DMS79 treated with DMSO at 0.1 percent for 48 hours (cell line): ENCODE measurements around the gene KIF17.

Experiments used
- DNase-seq: peaks from one replicate; lab custom pipeline; 2025; lab: John Stamatoyannopoulos, UW

KIF17 gene

DNA sequence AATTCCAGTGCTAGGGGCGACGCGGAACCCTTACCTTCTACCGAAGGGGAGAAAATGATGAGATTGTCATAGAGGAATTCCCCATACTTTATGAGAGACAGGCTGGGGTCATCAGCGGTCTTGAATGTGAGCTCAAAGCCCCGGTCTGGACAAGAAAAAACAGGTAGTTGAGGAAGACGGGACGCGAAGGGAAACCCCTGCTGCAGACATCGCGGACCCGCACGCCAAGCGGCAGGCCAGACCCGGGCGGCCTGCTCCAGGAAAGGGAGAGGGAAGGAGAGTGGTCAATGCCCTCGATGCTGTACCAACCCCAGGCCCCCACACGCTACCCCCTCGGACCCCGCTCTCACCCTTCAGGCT is 57.0 kb downstream of the KIF17 start:
- no peak for DNase-seq

DNA sequence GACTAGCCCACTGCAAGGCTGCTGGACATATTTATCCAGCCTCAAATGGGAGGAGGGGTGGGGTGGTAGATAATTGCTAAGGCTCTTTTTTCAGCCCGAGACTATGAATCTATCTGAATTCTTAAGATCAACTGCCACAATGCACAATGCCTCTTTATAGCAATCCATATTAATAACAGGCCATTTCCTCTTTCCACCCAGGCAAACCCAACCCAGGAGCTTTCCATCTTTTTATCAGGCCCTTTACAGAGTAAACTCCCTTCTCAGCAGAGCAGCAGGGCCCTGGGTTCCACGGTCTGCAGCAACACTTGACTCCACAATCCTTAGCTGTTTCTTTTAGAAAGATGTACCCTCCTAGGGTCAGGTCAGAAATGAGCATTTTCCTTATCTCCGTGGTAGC is 57.4 kb downstream of the KIF17 start:
- no peak for DNase-seq

DNA sequence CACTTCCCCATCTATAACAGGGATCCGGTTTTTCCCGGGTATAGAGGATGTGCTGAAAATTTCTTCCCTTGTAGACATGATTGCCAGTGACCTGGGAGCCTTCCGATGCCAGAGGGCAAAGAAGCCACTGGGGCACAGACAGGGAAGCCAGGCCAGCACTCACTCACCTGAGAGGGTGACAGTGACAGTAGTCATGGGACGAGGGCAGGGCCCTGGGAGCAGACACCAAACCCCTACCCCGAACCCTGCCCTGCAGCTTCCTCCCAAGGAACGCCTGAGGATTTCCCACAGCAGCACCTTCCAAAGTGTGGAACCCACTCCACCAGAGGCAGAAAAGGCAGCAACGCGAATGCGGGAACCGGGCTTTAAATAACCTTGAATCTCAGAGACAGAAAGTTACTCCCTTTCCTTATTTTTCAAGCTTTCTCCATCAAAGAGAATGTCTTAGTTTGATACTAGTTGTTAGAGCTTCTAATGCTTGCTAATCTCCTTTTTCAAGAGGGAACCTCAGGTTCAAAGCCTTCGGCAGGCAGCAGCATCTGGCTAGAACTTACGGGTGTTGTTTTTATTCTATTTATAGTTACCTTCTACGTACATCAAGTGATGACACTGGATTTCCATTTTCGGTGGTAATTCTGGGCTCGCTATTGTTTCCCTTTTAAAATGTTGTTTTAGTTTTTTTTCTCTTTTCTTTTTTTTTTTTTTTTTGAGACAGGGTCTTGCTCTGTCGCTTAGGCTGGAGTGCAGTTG is 59.5 kb downstream of the KIF17 start:
- no peak for DNase-seq

DNA sequence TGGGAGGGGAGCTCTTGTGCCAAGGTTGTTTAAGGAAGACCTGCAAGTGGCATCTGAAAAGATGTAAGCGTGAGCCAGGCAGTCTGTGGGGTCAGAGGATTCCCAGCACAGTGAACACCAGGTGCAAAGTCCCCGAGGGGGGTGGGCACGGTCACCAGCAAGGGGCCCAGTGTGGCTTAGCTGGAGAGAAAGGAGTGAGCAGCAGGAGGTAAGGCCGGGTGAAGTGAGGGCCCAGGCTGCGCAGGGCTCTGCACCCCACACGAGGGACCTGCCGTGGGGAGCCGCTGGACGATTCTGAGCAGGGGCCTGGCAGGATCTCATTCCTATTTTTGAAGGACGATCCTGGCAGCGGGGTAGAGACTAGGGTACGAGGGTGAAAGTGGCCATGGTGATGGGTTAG is 60.8 kb downstream of the KIF17 start:
- DNase-seq = no peak

DNA sequence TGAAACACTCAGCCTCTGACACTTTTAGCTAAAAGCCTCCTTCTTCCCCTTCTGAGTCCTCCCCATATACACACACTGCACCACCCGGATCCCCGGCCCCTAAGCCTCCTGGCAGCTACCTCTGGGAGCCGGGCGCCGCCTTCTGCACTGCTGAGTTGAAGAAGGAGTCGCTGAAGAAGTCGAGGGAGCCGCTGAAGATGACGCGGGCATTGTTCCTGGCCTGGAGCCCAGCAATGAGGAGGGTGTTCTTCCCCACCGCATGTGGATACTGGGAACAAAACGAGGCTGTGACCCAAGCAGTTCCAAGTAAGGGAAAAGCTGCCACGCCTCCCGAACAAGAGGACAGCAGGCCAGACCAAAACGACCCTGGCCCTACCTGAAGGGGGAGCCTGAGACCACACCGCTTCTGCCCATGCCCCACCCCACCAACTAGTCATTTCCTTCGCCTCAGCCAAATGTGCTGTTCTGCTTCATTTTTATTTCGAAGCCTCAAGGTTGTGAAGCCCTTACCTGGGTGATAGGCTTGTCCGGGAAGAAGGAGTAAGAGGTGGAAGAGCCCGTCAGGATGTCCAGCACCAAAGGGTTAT is 63.6 kb downstream of the KIF17 start:
- DNase-seq = no peak

DNA sequence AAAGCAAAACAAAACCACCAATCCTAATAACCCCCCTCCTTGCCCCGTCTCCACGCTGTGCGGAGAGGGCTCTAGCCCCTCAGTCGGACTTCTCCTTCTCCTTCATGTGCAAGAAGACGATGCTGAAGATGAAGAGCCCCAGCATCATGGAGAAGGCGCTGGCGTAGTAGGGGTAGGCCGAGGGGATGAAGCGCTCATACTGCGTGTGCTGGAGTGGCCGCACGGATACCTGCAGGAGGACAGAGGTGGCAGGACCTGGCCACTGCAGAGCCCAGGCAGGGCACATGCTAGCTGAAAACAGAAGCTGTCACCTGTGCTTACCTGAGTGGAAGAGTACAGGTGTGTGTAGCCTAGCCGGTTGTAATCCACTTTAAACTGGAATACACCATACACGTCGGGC is 65.5 kb downstream of the KIF17 start:
- no peak for DNase-seq

DNA sequence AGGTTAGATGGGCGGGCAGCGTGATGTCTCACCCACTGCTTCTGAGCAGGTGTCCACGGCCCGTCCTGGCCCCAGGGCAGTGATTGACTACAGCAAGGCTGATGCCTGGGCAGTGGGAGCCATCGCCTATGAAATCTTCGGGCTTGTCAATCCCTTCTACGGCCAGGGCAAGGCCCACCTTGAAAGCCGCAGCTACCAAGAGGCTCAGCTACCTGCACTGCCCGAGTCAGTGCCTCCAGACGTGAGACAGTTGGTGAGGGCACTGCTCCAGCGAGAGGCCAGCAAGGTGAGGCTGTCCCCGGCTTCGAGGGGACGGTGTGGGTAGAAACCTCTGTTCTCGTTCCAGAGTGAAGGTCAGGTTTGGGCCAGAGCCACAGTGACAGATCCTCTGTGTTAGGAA is 68.9 kb downstream of the KIF17 start:
- DNase-seq = no peak

DNA sequence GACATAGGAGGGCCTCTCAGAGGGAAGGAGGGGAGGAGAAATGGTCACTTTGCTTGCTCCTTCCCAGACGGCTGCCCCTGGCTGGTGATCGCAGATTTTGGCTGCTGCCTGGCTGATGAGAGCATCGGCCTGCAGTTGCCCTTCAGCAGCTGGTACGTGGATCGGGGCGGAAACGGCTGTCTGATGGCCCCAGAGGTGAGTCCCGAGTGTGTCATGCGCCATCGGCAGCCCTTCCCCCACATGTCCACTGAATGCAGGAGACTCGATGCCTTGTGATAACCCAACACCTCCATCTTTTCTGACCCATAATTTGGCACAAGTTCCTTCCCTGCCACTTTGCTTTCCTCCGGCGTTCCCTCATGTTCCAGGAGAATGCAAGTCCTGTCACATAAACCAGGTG is 69.4 kb downstream of the KIF17 start:
- DNase-seq = no peak

DNA sequence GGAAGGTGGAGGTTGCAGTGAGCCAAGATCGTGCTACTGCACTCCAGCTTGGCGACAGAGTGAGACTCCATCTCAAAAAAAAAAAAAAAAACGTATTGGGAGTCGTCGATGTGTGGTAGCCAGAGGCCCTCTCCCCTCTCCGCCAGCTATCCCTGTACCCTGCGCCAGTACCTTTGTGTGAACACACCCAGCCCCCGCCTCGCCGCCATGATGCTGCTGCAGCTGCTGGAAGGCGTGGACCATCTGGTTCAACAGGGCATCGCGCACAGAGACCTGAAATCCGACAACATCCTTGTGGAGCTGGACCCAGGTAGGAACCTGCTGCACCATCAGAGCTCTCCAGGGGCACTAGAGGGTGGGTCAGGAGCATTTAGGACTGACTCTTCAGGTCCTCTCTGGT is 72.4 kb downstream of the KIF17 start:
- no peak for DNase-seq

DNA sequence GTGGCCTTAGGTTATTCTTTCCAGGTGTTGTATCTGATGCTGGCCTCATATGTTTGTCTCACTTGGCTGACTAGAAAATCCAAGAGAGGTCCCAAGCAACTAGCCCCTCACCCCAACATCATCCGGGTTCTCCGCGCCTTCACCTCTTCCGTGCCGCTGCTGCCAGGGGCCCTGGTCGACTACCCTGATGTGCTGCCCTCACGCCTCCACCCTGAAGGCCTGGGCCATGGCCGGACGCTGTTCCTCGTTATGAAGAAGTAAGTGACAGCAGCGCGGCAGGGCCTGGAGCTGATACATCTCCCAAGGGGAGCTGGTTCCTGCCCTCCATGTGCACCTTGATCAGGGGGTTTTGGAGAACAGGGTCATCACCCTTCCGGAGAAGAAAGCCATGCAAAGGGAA is 73.4 kb downstream of the KIF17 start:
- DNase-seq = no peak

DNA sequence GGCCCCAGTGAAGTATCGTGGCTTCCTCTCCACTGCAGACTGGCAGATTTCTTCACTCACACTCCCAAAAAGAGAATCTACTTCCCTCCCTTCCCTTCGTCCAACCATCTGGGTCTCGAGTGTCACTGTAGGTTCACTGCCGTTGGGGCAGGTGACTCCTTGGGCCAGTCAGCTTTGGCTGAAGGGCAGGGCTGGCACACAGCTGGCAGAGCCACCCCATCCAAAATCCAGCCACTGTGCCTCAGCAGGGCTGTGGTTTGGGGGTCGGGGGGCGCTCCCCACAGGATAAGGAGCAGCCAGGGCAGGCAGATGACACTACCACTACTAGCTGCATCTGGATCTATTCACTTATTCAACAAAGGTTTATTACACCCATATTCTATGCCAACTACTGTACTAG is 74.7 kb downstream of the KIF17 start:
- DNase-seq = no peak

DNA sequence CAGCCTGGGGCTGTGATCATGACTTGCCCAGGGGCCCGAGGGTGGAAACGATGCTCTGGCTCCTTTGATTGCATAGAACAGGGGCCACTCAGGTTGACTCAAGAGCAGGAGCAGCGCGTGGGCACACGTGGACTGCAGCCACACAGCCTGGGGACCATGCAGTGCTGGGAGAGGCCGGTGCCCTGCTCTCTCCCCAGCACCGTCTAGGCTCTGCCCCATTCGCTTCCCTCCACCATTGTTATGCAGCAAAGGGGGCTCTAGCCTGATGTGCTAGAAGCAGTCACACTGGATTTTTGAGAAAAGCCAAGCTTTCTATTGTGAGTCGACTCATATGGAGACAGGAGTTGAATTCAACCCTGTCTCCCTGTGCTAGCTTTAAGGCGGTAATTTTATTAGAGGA is 75.8 kb downstream of the KIF17 start:
- no peak for DNase-seq

DNA sequence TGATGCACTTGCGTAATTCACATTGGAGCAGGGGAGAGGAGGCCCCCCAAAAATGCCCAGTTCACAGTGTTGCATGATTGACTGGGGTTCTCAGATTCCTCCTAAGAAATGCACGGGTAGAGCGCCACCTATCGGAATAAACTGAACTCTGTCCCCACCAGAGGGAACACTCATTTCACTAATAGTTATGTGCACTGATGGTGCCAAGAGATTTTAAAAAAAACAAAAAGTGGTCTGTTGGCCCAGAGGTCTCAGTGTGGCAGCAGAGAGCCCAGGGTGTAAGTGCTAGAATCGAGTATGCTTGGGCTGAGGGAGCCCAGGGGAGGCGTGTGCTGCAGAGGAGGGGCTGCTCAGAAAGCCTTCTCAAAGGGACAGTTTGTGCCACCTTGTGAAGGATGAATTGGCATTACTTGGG is 77.6 kb downstream of the KIF17 start:
- DNase-seq = no peak

DNA sequence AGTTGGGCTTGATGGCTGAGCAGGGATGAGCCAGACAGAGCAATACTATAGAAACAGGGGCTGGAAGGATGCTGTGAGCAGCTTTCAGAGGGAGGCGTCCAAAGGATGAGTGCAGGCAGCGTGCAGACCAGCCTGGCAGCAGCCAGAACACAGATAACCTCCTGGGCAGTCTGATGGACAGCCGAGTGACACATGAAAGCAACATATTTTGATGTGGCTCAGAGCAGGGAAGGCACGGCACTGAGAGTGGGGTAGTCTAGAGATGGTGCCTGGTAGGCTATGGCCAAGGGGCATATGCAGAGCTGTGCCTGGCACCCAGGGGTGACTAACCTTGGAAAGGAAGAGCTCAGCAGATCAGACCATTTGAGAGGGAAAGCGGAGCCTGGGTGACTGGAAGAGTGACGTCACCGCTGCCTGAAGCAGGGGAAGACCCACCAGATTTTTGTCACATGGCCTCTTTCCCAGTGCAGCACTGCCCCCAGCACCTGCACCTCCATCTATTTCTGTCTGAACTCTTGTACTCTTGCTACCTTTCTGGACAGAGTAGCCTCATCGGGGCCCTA is 80.9 kb downstream of the KIF17 start:
- no peak for DNase-seq

DNA sequence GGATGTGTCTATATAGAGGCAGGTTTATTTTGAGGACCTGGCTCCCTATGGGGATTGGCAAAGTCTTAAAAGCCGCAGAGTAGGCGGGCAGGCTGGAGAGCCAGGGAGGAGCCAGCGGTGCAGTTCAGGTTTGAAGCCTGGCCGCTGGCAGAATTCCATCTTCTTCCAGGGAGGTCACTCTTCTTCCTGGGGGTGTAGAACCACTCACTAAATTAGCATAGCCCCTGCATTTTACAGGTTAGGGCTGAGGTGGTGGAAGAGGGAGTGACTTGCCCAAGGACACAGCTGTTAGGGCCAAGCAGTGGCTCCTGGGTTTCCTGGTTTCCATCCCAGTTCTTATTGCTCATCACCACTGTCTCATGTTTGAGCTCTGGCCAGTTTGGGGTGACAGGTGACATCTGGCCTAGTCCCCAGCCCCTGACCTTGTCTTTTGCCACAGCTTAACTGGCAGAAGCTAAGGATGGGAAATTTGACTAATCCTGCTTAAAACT is 83.2 kb downstream of the KIF17 start:
- DNase-seq = peak; percentile 91

DNA sequence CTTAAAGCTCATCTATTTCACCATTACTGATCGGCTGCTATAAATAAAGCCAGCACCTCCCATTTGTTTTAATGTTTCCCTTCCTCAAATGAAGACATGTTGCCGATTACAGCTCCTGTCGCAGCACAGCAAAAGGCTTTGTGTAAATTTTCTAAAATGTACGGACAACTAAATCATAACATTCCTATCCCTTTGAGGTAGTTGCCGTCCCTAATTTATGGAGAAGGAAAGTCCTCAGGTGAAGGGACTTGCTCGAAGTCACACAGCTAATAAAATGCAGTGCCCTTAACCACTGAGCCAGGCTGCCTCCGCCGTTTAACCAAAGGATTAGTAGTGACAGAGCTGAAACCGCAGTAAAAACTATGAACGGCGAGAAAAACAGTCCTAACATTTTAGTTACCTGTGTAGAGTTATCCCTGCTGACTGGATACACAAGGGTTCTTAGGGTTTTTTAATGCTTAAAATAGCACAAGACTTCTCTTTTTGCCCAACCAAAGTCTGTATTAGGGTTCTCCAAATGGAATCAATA is 83.7 kb downstream of the KIF17 start:
- no peak for DNase-seq

DNA sequence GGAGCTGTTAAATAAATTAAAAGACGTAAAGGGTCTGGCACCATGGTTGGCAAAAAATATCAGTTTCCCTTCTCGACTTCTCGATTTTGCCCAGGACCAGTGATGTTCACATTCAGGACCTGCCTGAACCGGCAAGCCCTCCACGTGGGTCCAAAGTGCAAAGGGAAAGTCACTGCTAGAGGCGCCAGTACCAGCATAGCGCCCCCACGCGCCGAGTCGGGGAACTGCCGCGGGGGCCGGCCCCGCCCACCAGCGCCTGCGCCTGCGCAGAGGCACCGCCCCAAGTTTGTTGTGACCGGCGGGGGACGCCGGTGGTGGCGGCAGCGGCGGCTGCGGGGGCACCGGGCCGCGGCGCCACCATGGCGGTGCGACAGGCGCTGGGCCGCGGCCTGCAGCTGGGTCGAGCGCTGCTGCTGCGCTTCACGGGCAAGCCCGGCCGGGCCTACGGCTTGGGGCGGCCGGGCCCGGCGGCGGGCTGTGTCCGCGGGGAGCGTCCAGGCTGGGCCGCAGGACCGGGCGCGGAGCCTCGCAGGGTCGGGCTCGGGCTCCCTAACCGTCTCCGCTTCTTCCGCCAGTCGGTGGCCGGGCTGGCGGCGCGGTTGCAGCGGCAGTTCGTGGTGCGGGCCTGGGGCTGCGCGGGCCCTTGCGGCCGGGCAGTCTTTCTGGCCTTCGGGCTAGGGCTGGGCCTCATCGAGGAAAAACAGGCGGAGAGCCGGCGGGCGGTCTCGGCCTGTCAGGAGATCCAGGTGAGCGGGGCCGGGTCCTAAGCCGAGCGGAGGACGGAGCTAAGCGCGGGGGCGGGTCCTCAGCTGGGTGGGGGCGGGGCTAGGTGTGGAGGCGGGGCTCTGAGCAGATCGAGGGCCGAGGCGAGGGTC is 84.4 kb downstream of the KIF17 start, which contains the start of gene PINK1:
Gene PINK1, plus strand, starts transcription at position 269 of the 875 bp plus-strand sequence. Its CDS starts 91 bp downstream, at position 360.
- DNase-seq = peak; percentile 76

DNA sequence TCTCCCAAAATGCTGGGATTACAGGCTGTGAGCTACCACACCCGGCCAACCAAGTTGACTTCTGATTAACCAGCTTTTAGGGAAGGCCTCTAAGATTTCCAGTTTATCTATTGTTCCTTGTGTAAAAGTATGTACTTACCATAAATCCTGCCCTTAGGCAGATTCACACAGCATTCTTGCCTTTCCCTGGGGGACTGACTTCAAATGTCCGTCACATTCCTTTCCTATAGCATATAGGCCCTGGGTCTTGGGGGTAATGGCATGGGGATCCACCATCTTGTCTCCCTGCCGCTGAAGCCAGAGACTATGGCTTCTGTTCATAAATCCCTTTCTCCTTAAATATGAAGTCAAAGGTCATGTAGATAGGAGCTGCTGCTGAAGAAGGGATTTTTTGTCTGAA is 85.4 kb downstream of the KIF17 start:
- no peak for DNase-seq

DNA sequence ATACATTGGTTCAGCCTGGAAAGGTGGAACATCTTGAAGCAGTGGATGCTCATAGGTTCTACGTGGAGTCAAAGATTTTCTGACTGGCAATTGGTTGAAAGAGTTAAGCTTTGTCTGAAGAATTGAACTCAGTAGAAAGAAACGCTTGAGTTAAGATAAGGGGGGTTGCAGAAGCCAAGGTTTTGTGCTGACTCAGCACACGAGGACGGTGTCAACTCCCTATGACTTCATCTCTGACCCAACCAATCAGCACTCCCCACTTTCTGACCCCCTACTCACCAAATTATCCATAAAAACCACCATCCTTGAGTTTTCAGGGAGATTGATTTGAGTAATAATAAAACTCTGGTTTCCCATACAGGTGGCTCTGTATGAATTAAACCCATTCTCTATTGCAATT is 87.1 kb downstream of the KIF17 start:
- no peak for DNase-seq

DNA sequence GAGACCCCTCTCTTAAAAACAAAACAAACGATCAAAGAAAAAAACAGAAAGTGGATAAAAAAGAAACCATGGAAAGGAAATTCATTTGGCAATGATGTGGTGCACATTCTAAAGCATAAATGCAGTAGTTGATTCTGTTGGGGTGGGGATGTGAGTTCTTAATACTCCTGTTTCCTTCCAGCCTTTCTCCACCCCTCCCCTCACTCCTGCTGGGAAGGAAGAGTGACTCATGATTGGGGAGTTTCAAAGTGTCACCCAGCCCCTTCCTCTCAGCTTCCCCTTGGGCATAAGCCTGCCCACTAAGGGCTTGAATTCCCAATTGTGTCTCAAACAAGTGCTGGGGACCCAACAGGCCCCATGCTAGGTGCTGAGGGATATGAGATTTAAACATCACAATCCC is 91.3 kb downstream of the KIF17 start:
- DNase-seq = no peak

DNA sequence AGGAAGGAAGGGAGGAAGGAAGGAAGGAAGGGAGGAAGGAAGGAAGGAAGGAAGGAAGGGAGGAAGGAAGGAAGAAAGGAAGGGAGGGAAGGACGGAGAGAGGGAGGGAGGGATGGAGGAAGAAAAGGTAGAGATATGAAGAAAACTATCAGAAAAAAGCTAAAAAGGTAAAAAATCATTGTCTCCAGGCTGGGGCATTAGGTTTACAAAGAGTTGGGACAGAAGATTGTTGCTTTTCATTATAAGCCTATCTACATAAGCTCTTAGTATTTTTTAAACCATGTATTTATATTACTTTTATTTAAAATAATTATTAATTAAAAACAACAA is 91.7 kb downstream of the KIF17 start:
- no peak for DNase-seq
